ENCODE measurements around the gene GRB7.
"Not testable (repeated sequence)": the region's sequence is repeated elsewhere in the genome, so short reads cannot be mapped to it uniquely, and the experiment has no call there.

The GRB7 gene

DNA sequence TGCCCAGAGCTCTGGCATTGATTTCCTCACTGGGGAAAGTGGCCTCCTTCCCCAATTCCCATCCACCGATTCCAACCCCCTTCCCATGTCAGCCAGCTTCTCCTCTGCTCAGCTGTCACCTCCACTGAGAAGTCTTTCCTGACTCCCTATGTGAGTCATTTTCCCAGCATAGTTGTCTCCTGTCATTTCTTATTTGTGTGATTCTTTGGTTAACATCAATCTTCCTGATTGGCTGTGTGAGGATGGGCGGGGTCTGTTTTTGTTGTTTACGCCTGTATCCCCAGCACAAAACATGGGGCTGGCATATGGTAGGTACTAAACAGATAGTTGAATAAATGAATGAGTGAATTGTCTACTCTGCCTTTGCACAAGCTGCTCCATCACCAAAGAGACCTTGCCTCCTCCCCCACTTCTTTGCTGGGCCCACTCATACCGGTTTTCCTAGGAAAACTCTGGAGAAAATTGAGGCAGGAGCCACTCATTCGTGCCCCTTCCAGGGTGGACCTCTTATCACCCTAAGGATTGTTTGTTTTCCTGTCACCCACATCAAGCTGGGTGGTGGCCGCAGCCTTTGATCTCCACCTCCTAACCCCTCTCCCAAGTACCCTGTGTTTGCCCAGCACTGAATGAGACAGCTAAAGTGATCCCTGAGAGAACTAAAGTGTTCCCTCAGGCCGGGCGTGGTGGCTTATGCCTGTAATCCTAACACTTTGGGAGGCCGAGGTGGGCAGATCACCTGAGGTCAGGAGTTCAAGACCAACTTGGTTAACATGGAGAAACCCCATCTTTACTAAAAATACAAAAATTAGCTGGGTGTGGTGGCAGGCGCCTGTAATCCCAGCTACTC lies 1.2 kb upstream of the GRB7 start:
- DNase-seq, result no peak

DNA sequence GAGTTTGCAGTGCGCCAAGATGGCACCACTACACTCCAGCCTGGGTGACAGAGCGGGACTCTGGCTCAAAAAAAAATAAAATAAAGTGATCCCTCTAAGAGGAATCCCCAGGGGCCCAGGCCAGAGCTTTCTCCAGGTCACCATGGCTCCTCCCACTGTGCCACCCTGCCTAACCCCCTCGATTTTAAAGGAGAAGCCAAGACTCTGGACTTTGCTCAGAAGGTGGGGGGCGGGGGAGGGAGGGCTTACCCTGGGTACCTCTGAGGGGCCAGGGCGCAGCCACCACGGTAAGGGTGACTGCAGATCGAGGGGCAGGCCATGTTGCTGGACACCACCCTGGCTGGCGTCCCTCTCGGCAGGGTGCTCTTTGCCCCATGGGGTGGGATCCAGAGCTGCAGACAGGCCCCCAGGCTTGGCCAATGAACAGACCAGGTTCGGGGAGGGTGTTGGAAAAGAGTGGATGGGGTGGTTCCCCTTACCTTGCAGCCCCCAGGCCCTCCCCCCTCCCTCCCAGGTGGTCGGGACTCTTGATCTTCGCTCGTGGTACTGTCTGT lies 455 bp upstream of the GRB7 start:
- no peak for DNase-seq

DNA sequence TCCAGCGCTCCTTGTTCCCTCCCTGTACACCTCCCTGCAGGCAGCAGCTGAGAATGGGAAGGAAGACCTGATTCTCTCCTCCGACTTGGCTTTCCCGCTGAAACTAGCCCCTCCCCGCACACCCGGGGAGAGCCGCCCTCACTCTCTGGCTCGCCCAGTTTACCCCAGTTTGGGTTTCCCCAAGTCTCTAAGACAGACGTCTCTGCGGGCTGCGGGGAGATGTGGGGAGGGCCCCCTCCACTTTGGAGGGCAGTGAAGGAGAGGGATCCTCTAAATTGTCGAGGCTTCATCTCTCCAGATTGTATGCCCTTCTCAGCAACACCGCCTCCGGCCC lies 797 bp downstream of the GRB7 start:
- peak; percentile 35 to 50 for DNase-seq

DNA sequence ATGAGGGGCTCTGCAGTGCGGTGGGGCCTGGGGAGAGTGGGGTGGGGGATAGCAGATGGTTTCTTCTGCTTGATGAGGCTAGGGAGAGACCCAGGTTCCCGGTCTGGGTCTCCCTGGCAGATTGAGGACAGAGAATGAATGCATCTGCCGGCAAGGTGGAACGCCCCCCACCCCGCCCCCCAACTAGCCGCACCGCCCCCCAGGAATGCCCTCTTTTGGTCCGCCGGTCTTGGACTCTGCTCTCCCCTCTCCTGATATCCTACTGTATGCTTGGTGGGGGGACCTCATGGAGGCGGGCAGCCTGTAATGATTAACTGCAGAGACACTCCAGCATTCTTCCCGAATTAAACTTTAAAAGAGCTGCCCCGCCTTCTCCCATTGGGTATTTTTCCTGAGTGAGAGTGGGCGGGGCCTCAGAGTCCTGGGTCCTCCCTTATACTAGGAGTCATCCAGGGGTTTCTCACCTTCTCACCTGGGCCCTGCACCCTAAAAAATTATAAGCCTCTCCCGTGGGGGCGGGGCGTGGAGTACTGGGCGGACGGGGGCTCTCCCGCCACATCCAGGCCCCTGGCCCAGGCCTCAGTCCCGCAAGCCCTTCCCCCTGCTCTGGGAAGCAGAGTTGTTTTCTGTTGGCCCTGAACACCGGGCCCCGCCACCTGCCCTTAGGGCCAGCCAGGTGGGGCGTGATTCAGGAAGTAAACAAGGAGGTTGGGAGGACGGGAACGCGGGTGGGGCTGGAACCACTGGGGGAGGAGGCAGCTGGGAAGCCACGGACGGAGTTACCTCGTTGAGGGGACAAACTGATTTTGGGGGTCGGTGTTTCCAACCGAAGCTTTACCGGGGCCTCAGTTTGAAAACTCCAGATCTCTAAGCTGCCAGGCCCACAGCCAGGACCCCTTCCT lies 1.5 kb downstream of the GRB7 start:
- DNase-seq, result no peak

DNA sequence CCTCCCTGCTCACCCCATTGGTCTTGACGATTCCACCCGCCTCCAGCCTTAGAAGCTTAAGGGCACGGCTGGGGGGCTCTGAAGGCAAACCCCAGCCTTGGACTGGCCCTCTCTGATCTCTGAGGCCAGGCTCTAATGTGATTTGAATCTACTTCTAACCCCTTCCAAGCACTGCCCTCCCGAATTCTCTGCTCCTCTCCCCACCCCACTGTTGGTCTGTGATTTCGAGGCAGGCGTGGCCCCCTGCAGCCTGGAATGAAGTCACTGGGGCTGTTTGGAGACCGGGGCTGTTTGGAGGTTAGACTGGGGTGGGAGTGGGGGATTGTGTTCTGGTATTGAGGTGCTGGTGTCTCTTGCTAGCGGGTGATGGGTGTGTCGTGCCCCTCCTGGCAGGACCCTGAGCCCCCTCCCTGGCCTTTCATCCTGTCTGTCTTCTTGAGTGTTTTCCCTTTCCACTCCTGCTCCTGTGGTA lies 2.2 kb downstream of the GRB7 start:
- DNase-seq, result no peak

DNA sequence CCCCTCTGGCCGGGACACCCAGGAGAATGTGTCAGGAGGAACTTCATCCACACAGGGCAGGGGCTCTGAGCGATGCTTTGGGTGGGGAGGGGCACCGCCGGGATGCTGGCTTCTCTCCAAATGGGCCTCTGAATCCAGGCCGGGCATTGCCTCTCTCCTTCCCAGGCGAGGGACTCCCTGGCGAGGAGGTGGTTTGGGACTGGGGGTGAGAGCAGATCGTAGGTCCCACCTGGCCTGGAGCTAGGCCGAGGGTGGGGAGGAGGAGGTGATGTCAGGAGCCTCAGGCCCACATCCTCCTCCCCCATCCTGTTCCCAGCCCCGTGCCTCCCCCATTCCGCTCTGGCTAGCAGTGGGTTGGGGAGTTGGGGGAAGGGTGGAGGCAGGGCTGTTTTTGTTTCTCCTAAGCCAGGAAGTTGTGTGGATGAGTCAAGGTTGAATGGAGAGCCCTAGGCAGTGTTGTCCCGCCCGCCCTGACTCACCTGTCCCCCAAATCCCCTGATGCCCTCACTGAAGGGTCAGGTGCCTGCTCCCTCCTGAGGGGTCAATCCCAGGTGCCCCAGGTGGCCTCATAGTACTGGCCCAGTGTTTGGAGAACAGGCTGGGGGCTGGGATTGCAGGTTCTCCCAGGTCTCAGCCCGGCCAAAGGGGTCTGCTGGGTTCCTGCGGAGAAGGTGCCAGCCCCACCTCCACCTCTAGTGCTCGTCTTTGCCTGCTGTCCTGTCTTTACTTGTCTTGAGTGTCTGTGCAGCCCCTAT lies 2.8 kb downstream of the GRB7 start:
- DNase-seq, result no peak

DNA sequence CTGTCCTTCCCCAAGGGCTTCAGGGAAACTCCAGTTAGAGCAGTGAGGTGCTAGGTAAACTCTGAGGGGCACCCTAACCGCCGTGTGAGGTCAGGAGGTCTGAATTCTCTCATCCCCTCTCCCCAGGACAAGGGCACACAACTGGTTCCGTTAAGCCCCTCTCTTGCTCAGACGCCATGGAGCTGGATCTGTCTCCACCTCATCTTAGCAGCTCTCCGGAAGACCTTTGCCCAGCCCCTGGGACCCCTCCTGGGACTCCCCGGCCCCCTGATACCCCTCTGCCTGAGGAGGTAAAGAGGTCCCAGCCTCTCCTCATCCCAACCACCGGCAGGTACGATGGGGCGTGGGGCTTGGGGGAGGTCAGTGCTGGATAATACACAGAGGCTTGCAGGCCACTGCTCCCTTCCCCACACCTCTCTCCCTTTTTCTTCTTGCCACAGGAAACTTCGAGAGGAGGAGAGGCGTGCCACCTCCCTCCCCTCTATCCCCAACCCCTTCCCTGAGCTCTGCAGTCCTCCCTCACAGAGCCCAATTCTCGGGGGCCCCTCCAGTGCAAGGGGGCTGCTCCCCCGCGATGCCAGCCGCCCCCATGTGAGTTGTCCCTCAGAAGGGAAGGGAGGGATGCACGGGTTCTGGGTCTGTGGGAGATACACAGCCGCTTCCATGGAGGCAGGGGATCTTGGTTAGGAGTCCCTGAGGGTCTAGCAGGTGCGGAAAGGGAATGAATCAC lies 4.6 kb downstream of the GRB7 start:
- no peak for DNase-seq

DNA sequence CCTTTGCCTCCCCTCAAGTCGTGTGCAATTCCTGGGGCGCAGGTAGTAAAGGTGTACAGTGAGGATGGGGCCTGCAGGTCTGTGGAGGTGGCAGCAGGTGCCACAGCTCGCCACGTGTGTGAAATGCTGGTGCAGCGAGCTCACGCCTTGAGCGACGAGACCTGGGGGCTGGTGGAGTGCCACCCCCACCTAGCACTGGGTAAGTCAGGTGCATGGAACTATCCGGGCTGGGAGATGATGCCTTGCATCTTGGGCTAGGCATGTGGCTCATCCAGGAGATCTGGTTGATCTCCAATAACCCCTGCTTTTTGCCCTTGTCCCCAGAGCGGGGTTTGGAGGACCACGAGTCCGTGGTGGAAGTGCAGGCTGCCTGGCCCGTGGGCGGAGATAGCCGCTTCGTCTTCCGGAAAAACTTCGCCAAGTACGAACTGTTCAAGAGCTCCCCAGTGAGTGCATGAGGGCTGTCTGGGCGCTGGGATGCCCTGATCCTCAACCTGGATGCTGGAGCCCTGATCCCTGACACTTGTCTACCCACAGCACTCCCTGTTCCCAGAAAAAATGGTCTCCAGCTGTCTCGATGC lies 5.2 kb downstream of the GRB7 start:
- no peak for DNase-seq

DNA sequence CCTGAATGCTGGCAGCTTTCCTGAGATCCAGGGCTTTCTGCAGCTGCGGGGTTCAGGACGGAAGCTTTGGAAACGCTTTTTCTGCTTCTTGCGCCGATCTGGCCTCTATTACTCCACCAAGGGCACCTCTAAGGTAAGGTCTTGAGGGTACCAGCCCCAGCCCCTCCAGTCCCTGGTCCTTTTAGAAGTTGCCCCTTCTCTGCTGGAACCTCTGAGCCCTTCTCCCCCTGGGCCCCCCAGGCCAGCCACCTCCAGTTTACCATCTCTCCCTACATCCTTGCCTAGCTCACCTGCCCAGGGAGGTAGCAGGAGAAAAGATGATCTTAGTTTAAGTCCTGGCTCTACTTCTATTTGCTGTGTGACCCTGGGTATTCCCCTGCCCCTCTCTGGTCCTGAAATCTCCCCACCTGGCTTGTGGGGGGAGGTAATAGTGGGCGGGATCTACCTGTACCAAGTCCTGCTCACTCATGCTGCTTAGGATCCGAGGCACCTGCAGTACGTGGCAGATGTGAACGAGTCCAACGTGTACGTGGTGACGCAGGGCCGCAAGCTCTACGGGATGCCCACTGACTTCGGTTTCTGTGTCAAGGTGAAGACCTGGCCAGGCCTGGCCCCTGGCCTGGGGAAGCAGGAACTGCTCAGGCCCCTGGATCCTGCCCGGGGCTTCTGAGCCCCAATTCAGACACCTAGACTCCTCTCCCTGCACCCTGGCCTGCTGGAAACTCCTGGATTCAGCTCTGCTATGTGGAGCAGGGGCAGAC lies 6.5 kb downstream of the GRB7 start:
- DNase-seq, result no peak

DNA sequence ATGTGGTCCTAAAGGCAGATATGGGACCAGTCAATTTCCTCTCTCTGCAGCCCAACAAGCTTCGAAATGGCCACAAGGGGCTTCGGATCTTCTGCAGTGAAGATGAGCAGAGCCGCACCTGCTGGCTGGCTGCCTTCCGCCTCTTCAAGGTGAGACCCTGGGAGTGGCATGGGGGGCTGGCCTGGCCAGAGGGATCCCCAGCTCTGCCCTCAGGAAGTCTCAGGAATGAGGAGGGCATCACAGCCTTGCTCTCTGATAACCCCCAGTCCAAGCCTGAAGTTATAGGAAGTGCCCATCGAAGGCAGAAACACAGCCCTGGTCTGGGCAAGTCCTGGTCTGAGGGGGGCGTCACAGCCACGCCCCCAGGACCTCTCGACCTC lies 7.1 kb downstream of the GRB7 start:
- no peak for DNase-seq

DNA sequence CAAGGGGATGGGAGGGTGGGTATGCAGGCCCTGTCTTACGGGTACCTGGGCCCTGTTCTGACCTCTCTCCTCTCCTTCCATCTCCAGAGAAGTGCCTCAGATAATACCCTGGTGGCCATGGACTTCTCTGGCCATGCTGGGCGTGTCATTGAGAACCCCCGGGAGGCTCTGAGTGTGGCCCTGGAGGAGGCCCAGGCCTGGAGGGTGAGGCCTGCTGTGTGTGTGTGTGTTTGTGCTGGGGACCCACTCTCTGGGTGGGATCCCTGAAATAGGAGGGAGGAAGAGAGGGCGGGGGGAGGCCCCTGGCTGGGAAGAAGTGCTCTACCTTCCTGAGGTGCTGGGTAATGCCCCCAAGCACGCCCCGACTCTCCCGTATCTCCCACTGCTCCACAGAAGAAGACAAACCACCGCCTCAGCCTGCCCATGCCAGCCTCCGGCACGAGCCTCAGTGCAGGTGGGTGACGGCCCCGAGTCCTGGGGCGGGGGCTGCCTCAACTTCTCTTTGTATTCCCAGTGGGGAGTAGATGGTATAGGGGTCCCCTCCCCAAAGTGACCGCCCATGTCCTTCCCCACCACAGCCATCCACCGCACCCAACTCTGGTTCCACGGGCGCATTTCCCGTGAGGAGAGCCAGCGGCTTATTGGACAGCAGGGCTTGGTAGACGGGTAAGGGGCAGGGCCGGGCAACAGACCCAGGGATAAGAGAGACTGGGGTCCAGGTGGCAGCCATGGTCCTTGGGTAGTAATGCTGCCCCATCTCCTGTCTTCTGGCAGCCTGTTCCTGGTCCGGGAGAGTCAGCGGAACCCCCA lies 7.8 kb downstream of the GRB7 start:
- DNase-seq, result no peak

DNA sequence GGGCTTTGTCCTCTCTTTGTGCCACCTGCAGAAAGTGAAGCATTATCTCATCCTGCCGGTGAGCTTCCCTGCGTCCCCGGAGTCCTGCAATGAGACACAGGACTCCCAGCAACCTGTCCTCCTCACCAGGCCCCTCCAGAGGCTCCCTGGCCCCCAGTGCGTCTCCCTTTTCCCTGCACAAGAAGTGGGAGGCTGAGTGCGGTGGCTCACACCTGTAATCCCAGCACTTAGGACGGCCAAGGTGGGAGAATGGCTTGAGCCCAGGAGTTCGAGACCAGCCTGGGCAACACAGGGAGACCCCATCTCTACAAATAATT lies 8.4 kb downstream of the GRB7 start:
- no peak for DNase-seq

DNA sequence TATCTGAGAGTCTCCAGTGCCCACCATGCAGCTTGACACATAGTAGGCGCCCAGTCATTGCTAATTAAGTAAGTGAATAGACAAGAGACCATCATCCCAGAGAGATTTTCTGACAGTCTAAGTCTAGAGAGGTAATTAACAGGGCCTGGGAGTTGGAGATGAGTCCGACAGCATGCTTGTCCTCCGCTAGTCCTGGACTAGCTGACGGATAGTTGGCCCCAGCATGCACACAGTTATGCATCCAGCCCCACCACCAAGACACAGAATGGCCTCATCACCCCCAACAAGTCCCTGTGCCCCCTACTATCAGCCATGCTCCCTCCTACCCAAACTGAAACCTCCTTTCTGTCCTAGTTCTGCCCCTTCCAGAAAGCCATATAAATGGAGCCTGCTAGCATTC lies 10.0 kb downstream of the GRB7 start:
- no peak for DNase-seq

DNA sequence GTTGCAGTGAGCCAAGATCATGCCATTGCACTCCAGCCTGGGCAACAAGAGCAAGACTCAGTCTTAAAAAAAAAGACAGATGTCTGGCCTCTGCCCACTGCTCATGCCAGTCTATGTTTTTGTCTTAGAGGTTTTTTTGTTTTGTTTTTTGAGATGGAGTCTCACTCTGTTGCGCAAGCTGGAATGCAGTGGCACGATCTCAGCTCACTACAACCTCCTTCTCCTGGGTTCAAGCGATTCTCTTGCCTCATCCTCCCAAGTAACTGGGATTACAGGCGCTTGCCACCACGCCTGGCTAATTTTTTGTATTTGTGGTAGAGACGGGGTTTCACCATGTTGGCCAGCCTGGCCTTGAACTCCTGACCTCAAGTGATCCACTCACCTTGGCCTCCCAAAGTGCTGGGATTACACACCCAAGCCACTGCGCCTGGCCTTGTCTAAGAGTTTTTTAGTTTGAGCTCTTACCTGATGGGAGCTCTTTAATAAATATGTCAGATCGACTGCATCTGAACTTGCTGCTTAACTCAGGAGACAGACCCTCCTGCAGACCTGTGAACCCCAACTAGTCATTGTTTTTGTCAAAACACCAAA lies 10.8 kb downstream of the GRB7 start:
- DNase-seq, result not testable (repeated sequence)

DNA sequence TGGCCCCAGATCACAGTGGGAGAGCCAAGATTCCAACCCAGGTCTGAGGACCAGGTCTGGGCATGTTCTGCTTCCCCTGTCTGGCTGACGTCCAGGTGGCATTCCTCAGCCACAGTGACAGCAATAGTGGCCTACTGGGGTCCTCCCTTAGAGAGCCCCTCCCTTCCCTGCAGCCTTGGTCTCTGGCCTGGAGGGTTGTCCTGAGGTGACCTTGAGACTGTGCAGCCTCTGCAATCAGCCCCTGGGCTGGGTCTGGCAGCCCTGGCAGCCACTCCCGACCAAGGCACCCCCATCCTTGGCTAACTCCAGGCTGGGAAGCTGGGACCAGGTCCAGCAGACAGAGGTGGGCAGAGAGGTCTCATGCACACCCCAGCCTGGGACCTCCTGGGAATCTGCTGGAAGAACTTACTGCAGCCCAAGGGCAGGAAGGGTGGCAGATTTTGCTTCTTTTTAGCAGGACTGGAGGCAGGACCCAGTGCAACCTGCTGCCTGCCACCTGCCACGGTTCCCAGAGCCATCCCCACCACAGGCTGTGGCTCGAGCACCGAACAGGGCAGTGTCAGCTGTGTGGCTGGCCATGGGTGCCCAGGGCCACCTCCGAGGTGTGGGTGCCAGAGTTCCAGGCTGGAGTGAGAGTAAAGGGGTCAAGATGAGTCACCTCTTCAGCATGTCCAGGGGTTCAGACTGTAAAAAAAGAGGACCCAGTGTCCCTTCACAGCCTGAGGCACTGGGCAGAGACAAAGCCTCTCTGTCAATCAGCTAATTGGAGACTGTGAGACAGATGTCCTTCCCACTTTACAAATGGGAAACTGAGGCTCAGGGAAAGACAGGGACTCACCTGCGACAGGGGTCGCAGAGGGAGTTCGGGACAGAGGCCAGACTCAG lies 12.6 kb downstream of the GRB7 start:
- no peak for DNase-seq

DNA sequence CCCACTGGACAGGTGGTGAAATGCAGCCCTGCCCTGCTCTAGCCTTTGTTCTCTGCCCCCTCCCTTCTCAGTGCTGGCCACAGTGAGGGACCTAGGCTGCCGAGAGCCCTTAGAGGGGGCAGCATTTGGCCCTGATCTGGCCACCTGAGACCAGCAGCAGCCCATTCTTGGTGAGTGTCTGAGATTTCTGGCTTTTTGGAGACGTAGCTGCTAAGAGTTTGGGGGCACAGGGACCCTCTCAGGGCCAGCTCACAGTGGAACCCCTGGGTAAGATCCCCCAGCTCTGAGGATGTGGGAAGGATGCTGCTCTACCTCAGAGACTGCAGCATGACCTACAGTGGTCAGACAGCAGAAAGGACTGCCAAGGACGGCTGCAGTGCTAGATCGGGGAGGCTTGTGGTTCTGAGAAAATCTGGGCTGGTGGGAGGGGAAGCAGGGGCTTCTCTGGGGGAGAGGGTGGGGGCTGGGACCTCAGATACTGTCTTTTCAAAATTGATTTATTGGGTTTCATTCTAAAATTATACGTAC lies 13.3 kb downstream of the GRB7 start:
- no peak for DNase-seq

DNA sequence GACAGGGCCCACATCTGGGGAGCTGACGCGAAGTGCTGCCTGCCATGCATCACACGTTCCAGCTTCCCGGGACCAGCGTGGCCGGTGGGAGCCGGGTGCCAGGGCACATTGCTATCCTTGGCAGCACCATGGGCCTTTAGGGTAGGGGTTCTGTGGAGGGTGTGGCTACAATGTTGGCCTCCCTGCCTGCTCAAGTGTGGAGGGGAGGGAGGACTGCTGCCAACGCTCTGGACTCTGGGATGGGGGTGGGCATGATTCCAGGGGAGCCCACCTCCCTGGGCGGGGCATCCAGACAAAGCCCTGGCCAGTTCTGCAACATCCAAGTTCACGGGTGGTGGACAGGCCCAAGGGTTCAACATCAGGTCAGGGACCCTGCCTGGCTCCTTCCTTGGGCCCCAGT lies 13.9 kb downstream of the GRB7 start:
- DNase-seq, result no peak

DNA sequence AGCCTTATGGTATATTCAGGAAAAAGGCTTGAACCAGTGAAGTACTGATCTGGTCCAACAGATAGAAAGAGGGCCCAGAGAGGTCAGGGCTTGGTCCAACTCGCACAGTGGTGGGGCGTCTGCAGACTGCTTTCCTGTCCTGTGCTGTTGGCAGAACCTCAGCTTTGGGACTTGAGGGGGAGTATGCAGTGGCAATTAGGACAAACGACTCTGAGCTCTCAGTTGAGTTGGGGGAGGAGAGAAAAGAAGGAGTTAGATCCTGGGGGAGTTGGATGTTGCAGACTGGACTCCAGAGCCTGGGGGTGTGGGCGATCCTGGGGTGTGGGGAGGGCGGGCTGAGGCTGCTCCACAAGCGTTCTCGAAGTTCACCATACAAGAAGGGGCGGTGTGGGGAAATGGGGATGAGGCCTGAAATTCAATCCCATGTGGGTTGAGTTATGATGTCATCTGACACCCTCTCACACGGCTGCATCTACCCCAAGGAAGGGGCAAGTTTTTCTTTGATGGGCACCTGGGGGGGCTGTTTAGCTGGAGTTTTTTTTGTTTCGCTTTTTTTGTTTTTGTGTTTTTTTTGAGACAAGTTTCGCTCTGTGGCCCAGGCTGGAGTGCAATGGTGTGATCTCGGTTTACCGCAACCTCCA lies 14.6 kb downstream of the GRB7 start:
- no peak for DNase-seq

All from stimulated activated CD4-positive, alpha-beta T cell treated with anti-CD3 and anti-CD28 coated beads, Interleukin-4, amount 100 ng/mL, for 4 hours (primary cell).